Measurements from ENCODE around the gene B9D1.

The B9D1 gene

GRCh38 chr17:19369107-19369778 is 6.7 kb upstream of the B9D1 start:
- TF ChIP-seq CTCF (IDR thresholded peaks at IDR 0.05): no peak
- peak; percentile 65 for DNase-seq (ENCODE audit: low spot score)
- H3K27ac ChIP-seq: peak overlapping the region in 1 of 2 donors; percentile 29
- no peak overlapping the region for H3K4me3 ChIP-seq

GRCh38 chr17:19368229-19368628 is 5.7 kb upstream of the B9D1 start:
- no peak for DNase-seq (ENCODE audit: low spot score)
- H3K27ac ChIP-seq: peak overlapping the region in 1 of 2 donors; percentile 52
- H3K4me3 ChIP-seq: no peak overlapping the region
- no peak for TF ChIP-seq CTCF (IDR thresholded peaks at IDR 0.05)

GRCh38 chr17:19366637-19366972 is 4.1 kb upstream of the B9D1 start:
- Histone ChIP-seq H3K4me3 (no peak overlapping the region), H3K27ac (no peak overlapping the region)
- TF ChIP-seq CTCF (IDR thresholded peaks at IDR 0.05): no peak
- DNase-seq (ENCODE audit: low spot score): no peak

- H3K27ac ChIP-seq: no peak overlapping the region
- TF ChIP-seq CTCF (IDR thresholded peaks at IDR 0.05): no peak
- no peak for DNase-seq (ENCODE audit: low spot score)
- H3K4me3 ChIP-seq: no peak overlapping the region
Measured at GRCh38 chr17:19365833-19366636, 3.5 kb upstream of the B9D1 start.

- no peak for TF ChIP-seq CTCF (IDR thresholded peaks at IDR 0.05)
Measured at GRCh38 chr17:19365499-19365817, 2.9 kb upstream of the B9D1 start.

GRCh38 chr17:19364699-19365498 is 2.4 kb upstream of the B9D1 start:
- no peak for TF ChIP-seq CTCF (IDR thresholded peaks at IDR 0.05)
- H3K4me3 ChIP-seq: no peak overlapping the region
- DNase-seq (ENCODE audit: low spot score): no peak
- H3K27ac ChIP-seq: no peak overlapping the region

More at GRCh38 chr17:19365499-19365817, 2.9 kb upstream of the B9D1 start:
- Histone ChIP-seq H3K27ac (no peak overlapping the region), H3K4me3 (no peak overlapping the region)
- no peak for DNase-seq (ENCODE audit: low spot score)

Data from coronary artery (tissue), 2 donors.